Measurements from ENCODE around the gene PBX1. TPM values are rescaled to one million over a fixed set of nuclear protein-coding genes. Genes with fewer than 3 reads are reported as not detected.

PBX1 gene
- total and polyA plus RNA-seq, 2 of the 4 experiments (the other 2 are of a cell fraction) = 13.9 to 17.9 TPM

- H4K5ac ChIP-seq (ENCODE audit: low read depth, low read length) = peak overlapping the region; percentile 69
- peak overlapping the region; percentile 10 for H3K4me3 ChIP-seq (ENCODE audit: insufficient read depth, low read depth, low read length)
- intact Hi-C loops (cut with micrococcal nuclease) = loop anchor here (1.0 to 5.0 kb wide), 4 partner anchors 13 to 211 kb away; no protein-coding TSS in a partner anchor
- dilution Hi-C loops (cut with HindIII; ENCODE audit: low sequenced_read_pairs, unreplicated experiment) = no loop called here
- peak overlapping the region; percentile 84 for H3K27ac ChIP-seq (ENCODE audit: insufficient read depth, low read length)
- H3K27me3 ChIP-seq (ENCODE audit: control insufficient read depth, insufficient read depth, low read length) = no peaks in the 10 kb centered on the region
- H3K4me1 ChIP-seq (ENCODE audit: control insufficient read depth, insufficient read depth, low read length) = peaks cover 15% of the 10 kb centered on the region
- H4K8ac ChIP-seq (ENCODE audit: low read depth in 2 of 2, low read length in 2 of 2) = peak overlapping the region; percentile 65 to 73
- H3K4me2 ChIP-seq (ENCODE audit: low read depth, low read length) = peak overlapping the region; percentile 79
- no peak overlapping the region for H2BK15ac ChIP-seq (ENCODE audit: low read depth, low read length)
- peak overlapping the region; percentile 87 for H2AFZ ChIP-seq (replicated peaks; ENCODE audit: low read length, poor library complexity)
- H2AK9ac ChIP-seq (replicated peaks; ENCODE audit: low read depth, low read length, poor library complexity) = peak overlapping the region; percentile 28
- DNase-seq = peak; percentile 88
- 1% methylated on average over 19 of the region's 66 CpGs; no CpG with 5 or more reads in 1 of the 2 experiments for WGBS, 2 experiments (ENCODE audit: extremely low coverage in 2 of 2, insufficient read length in 1 of 2)
- peaks cover 8% of the 10 kb centered on the region; the same call in 1 of the 2 replicates for H3K36me3 ChIP-seq (ENCODE audit: control insufficient read depth, insufficient read depth, low read length)
- peak overlapping the region; percentile 63 for H3K18ac ChIP-seq (ENCODE audit: low read depth, low read length)
- H4K20me1 ChIP-seq (ENCODE audit: insufficient read depth, low read length) = peaks cover 4% of the 10 kb centered on the region; the same call in 1 of the 2 replicates
- peak overlapping the region; percentile 85 for H3K14ac ChIP-seq (replicated peaks; ENCODE audit: low read depth, low read length)
- no peaks in the 10 kb centered on the region for H3K9me3 ChIP-seq (ENCODE audit: control insufficient read depth, insufficient read depth, low read length)
- peak overlapping the region; percentile 70 for H3K23ac ChIP-seq (ENCODE audit: low read depth, low read length)
- H3K56ac ChIP-seq (ENCODE audit: extremely low read depth, insufficient read depth, low read length) = peak overlapping the region; percentile 53
- BruUV-seq (replicated peaks) = no TSS peak
- peak overlapping the region; percentile 50 for H4K91ac ChIP-seq (ENCODE audit: insufficient read depth, low read depth, low read length)
- peak overlapping the region; percentile 85 for H2BK120ac ChIP-seq (ENCODE audit: low read depth, low read length)
- peaks cover 22 to 48% of the 10 kb centered on the region in 2 experiments for H3K79me1 ChIP-seq (ENCODE audit: low read depth in 1 of 2, low read length in 2 of 2)
- H3K9me1 ChIP-seq (ENCODE audit: insufficient read depth, low read length) = peaks cover 11% of the 10 kb centered on the region
- H2AK5ac ChIP-seq (ENCODE audit: low read depth, low read length) = peak overlapping the region; percentile 57; the same call in 1 of the 2 replicates
- in situ Hi-C loops (cut with MboI; ENCODE audit: low sequenced_read_pairs) = no loop called here
- peak; percentile 80 for ATAC-seq (ENCODE audit: low read depth)
- H3K9ac ChIP-seq (ENCODE audit: low read depth, low read length) = peak overlapping the region; percentile 64
- peak overlapping the region; percentile 83 for H3K4ac ChIP-seq (ENCODE audit: low read depth, low read length)
- CTCF ChIA-PET = interaction anchor here (0.6 to 1.1 kb wide), 2 partner anchors 186 to 213 kb away, joined by 3 read pairs; no protein-coding TSS in a partner anchor
- H2BK20ac ChIP-seq (ENCODE audit: low read depth, low read length) = peak overlapping the region; percentile 56
- peak overlapping the region; percentile 71 for H2BK5ac ChIP-seq (ENCODE audit: low read depth, low read length, poor library complexity, severe bottlenecking)
- POLR2A ChIA-PET (ENCODE audit: unreplicated experiment) = interaction anchor here (0.6 to 0.8 kb wide), 2 partner anchors 18 to 258 kb away, joined by 3 to 13 read pairs; partner anchors contain the start of gene PBX1
- TF ChIP-seq MAFK (IDR thresholded peaks at IDR 0.05; ENCODE audit: low read depth, low read length) = no peak
- no peak for TF ChIP-seq CEBPB (IDR thresholded peaks at IDR 0.05; ENCODE audit: low read depth, low read length)
- TF ChIP-seq MAZ (IDR thresholded peaks at IDR 0.05; ENCODE audit: borderline replicate concordance, low read depth, low read length) = no peak
- peak; percentile 39; the same call in 1 of the 2 replicates for TF ChIP-seq USF2 (IDR thresholded peaks at IDR 0.05; ENCODE audit: low read depth, low read length)
- TF ChIP-seq CHD1 (IDR thresholded peaks at IDR 0.05; ENCODE audit: low read depth, low read length) = no peak
- TF ChIP-seq RCOR1 (IDR thresholded peaks at IDR 0.05; ENCODE audit: insufficient replicate concordance, low read length) = no peak
- TF ChIP-seq SMC3 (IDR thresholded peaks at IDR 0.05; ENCODE audit: low read depth, low read length) = no peak
- TF ChIP-seq NFE2L2 (IDR thresholded peaks at IDR 0.05; ENCODE audit: low read depth, low read length) = no peak
- peak; percentile 24; the same call in 1 of the 2 replicates for TF ChIP-seq BHLHE40 (IDR thresholded peaks at IDR 0.05; ENCODE audit: low read depth, low read length)
- peak; percentile 46; the same call in 1 of the 2 replicates for TF ChIP-seq MXI1 (IDR thresholded peaks at IDR 0.05; ENCODE audit: borderline replicate concordance, low read depth, low read length)
- no peak for TF ChIP-seq FOS (IDR thresholded peaks at IDR 0.05; ENCODE audit: low read depth, low read length)
- no peak for TF ChIP-seq CTCF (conservative IDR thresholded peaks at IDR 0.05; ENCODE audit: low read depth, low read length)
- TF ChIP-seq POLR2A (IDR thresholded peaks at IDR 0.05; ENCODE audit: low read depth, low read length) = no peak
Measured at GRCh38 chr1:164576291-164577271, 17.6 kb downstream of the PBX1 start.
